ENCODE measurements around the gene GTF2H3. TPM values are rescaled to one million over a fixed set of nuclear protein-coding genes. Genes with fewer than 3 reads are reported as not detected.

Gene GTF2H3
- total and polyA plus RNA-seq, 9 of the 15 experiments (the other 6 are each of a cell fraction or from before 2014, with no cell fraction given) = 22.7 to 99.7 (median 49.6) TPM

GRCh38 chr12:123633379-123634141 is at the start of gene GTF2H3, which contains the start of gene EIF2B1 (continued):
- TF ChIP-seq ZNF699 (CRISPR knock-in tag; IDR thresholded peaks at IDR 0.05; ENCODE audit: insufficient replicate concordance) (no peak), RBBP5 (IDR thresholded peaks at IDR 0.05; ENCODE audit: borderline replicate concordance, insufficient read depth, low read length, poor library complexity, severe bottlenecking) (peak; percentile 91), BACH1 (tag; IDR thresholded peaks at IDR 0.05) (no peak), HCFC1 (IDR thresholded peaks at IDR 0.05; ENCODE audit: low read depth, low read length) (peak; percentile 97), TAF7 (tag; IDR thresholded peaks at IDR 0.05) (peak; percentile 83), PBX2 (CRISPR knock-in tag; IDR thresholded peaks at IDR 0.05; ENCODE audit: low read depth) (no peak), PBX2 (tag; conservative IDR thresholded peaks at IDR 0.05; ENCODE audit: low read depth) (no peak), SMARCA5 (IDR thresholded peaks at IDR 0.05) (no peak), ATF6 (CRISPR knock-in tag; IDR thresholded peaks at IDR 0.05) (no peak), BDP1 (IDR thresholded peaks at IDR 0.05; ENCODE audit: insufficient read depth, insufficient read length) (no peak), JUNB (CRISPR knock-in tag; conservative IDR thresholded peaks at IDR 0.05) (no peak), MCM5 (IDR thresholded peaks at IDR 0.05; ENCODE audit: low read depth) (no peak), CTCF (IDR thresholded peaks at IDR 0.05 in 2 of 3, conservative IDR thresholded peaks at IDR 0.05 in 1 of 3; ENCODE audit: insufficient read depth in 2 of 3, low read depth in 1 of 3, low read length in 3 of 3) (0 out of 6 replicates have a peak, but pooled peaks of 1 of the 3 experiments have one; percentile 16), ZNF589 (CRISPR knock-in tag; IDR thresholded peaks at IDR 0.05; ENCODE audit: low read depth) (no peak), ZNF584 (CRISPR knock-in tag; IDR thresholded peaks at IDR 0.05; ENCODE audit: low read depth) (no peak), CBFB (CRISPR knock-in tag; IDR thresholded peaks at IDR 0.05) (peak; percentile 74; the same call in 1 of the 2 replicates), TCF7L2 (IDR thresholded peaks at IDR 0.05; ENCODE audit: low read depth, low read length) (no peak), HOMEZ (CRISPR knock-in tag; IDR thresholded peaks at IDR 0.05) (no peak), STAG1 (CRISPR knock-in tag; IDR thresholded peaks at IDR 0.05; ENCODE audit: borderline replicate concordance) (no peak), ATF7 (IDR thresholded peaks at IDR 0.05) (peak; percentile 84)

All from K562 (cell line).